GM10248 (cell line): ENCODE data around the gene MCM7.

Source experiments
- CTCF ChIA-PET: fragments of 300-600 bp; sonication (Branson Sonifier 250); formaldehyde crosslinking; extraction: SDS; loops from one replicate; lab custom pipeline; 2021; ENCODE audit warnings: antibody characterized with exemption; lab: Yijun Ruan, JAX
- POLR2A ChIA-PET: fragments of 350-650 bp; sonication (Branson Sonifier 250); formaldehyde crosslinking; extraction: SDS; loops from one replicate; lab custom pipeline; 2020; ENCODE audit warnings: antibody characterized with exemption; lab: Yijun Ruan, JAX
- DNase-seq: peaks from one replicate; pipeline ENCODE4 v3.0.0; 2012; ENCODE audit errors: extremely low spot score
- TF ChIP-seq, protein P1 (sequence below): IDR thresholded peaks from 2 replicates; pipeline ENCODE4 v1.5.1; 2012; ENCODE audit warnings: mild to moderate bottlenecking, low read depth; ENCODE audit errors: extremely low read depth, missing control alignments, control extremely low read depth

MCM7 gene

GRCh38 chr7:100075418-100075817 is 25.8 kb downstream of the MCM7 start:
- CTCF ChIA-PET, result interaction anchor here (0.8 to 1.8 kb wide), 8 partner anchors 10 to 96 kb away, joined by 3 to 5 read pairs (median 4); partner anchors contain the start of gene ZSCAN21
- POLR2A ChIA-PET, result interaction anchor here (0.7 kb wide), 2 partner anchors 20 to 49 kb away, joined by 5 to 7 read pairs; no protein-coding TSS in a partner anchor
- DNase-seq, result no peak
- TF ChIP-seq, protein P1, sequence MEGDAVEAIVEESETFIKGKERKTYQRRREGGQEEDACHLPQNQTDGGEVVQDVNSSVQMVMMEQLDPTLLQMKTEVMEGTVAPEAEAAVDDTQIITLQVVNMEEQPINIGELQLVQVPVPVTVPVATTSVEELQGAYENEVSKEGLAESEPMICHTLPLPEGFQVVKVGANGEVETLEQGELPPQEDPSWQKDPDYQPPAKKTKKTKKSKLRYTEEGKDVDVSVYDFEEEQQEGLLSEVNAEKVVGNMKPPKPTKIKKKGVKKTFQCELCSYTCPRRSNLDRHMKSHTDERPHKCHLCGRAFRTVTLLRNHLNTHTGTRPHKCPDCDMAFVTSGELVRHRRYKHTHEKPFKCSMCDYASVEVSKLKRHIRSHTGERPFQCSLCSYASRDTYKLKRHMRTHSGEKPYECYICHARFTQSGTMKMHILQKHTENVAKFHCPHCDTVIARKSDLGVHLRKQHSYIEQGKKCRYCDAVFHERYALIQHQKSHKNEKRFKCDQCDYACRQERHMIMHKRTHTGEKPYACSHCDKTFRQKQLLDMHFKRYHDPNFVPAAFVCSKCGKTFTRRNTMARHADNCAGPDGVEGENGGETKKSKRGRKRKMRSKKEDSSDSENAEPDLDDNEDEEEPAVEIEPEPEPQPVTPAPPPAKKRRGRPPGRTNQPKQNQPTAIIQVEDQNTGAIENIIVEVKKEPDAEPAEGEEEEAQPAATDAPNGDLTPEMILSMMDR, result no peak

DNA sequence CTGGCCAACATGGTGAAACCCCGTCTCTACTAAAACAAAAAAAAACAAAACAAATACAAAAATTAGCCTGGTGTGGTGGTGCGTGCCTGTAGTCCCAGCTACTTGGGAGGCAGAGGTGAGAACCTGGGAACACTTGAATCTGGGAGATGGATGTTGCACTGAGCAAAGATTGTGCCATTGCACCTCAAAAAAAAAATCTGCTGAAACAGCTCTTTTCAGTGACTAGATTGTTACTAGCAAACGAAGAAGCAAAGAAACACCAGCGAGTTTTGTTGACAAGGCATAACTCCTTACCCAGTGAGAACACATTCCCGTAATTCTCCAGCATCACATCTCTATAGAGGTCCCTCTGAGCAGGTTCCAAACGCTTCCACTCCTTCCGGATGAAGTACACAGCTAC is 26.4 kb downstream of the MCM7 start:
- ChIA-PET CTCF (interaction anchor here (0.8 to 1.8 kb wide), 7 partner anchors 9 to 95 kb away, joined by 3 to 5 read pairs (median 3); partner anchors contain the start of gene ZSCAN21), POLR2A (interaction anchor here (0.6 to 0.7 kb wide), 2 partner anchors 49 to 73 kb away, joined by 7 to 10 read pairs; no protein-coding TSS in a partner anchor)
- no peak for DNase-seq
- TF ChIP-seq, protein P1, result no peak

DNA sequence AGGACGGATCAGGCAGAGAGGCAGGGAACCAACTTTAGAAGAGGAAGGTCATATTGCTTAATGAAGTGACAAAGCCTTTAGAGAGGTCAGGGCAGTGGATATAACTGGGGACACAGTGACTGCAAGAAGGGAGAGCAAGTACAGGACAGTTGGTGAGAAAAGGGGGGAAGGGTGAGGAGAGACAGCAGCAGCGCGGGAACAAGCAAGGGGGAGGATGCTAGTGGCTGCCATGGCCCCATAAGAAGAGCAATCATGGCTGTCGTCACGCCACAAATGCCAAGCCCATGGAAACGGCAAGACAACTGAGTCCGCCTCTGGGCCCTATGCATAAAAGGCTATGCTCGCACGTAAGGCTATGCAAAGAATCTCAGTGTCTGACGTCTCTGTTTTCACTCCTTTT is 28.7 kb downstream of the MCM7 start:
- TF ChIP-seq, protein P1, result no peak
- no peak for DNase-seq
- CTCF ChIA-PET, result interaction anchor here (1.7 to 2.0 kb wide), 2 partner anchors 9 to 13 kb away, joined by 5 read pairs; no protein-coding TSS in a partner anchor
- POLR2A ChIA-PET, result no interaction called here

- no peak for DNase-seq
- ChIA-PET POLR2A (no interaction called here), CTCF (interaction anchor here (0.9 to 2.4 kb wide), 11 partner anchors 8 to 67 kb away, joined by 3 to 10 read pairs (median 4); partner anchors contain the start of gene ZSCAN21)
- TF ChIP-seq, protein P1, result no peak
Observed at GRCh38 chr7:100071018-100071723, 30.0 kb downstream of the MCM7 start.

DNA sequence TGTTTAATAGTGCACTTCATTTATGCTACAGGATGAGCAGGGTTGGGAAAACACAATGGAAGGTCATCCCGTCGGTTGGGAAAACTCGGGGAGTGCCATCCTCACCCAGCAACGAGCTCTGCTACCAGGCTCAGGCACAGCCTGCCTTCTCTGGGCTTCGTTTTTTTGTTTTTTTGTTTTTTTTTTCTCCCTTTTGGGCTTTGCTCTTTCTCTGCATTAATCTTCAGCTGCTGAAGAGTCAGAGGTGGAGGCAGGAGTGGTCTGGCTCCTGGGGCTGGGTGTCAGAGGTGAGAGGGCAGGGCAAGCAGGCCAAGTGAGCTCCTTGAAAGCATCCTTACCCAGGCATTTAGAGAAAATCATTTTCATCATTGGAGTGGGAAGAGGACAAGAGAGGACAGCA is 31.2 kb downstream of the MCM7 start:
- ChIA-PET CTCF (interaction anchor here (1.2 to 2.4 kb wide), 4 partner anchors 10 to 66 kb away, joined by 3 to 10 read pairs (median 4); no protein-coding TSS in a partner anchor), POLR2A (interaction anchor here (0.7 kb wide), 1 partner anchor 12 kb away, joined by 5 read pairs; no protein-coding TSS in a partner anchor)
- TF ChIP-seq, protein P1, result no peak
- DNase-seq, result no peak

GRCh38 chr7:100066953-100067352 is 34.2 kb downstream of the MCM7 start:
- CTCF ChIA-PET, result interaction anchor here (0.8 to 1.3 kb wide), 3 partner anchors 14 to 78 kb away, joined by 3 to 4 read pairs (median 3); no protein-coding TSS in a partner anchor
- POLR2A ChIA-PET, result interaction anchor here (0.6 kb wide), 1 partner anchor 198 kb away, joined by 4 read pairs; no protein-coding TSS in a partner anchor
- TF ChIP-seq, protein P1, result no peak
- DNase-seq, result no peak
